Skin epidermis (tissue), 12 donors: ENCODE data around the gene GSG1L.
"Not testable (repeated sequence)": the region's sequence is repeated elsewhere in the genome, so short reads cannot be mapped to it uniquely, and the experiment has no call there.

Experiments
- H3K27ac ChIP-seq, 21 experiments: fragments of 200-600 bp; sonication (generic) in 11 of 21; one replicate each; pipeline ENCODE4 v1.5.0; 2020; ENCODE audit warnings: mild to moderate bottlenecking in 3 of 21, inconsistent platforms in 2 of 21, moderate library complexity in 2 of 21
- H3K4me3 ChIP-seq, 7 experiments: fragments of 200-600 bp; sonication (generic) in 2 of 7; one replicate each; pipeline ENCODE4 v1.5.0; 2020; ENCODE audit warnings: inconsistent platforms in 2 of 7, mild to moderate bottlenecking in 2 of 7, moderate library complexity in 1 of 7

GSG1L gene

DNA sequence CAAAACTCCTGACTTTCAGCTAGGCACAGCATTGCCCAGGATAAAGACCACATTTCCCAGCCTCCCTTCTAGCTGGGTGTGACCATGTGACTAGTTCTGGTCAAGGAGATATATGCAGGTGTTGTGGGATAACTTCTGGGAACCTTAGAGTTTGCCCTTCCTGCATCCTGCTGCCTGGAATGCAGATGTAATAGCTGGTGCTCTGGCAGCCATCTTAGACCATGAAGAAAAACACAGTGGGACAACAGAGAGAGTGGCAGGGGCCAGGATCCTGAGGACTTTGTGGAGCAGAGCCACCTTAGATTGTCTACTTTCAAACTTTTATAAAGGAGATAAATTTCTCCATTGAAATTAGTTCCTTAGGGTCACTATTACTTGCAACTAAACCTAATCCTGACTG, 101.3 kb downstream of the GSG1L start:
- H3K27ac ChIP-seq = no peak overlapping the region
- H3K4me3 ChIP-seq = no peak overlapping the region

DNA sequence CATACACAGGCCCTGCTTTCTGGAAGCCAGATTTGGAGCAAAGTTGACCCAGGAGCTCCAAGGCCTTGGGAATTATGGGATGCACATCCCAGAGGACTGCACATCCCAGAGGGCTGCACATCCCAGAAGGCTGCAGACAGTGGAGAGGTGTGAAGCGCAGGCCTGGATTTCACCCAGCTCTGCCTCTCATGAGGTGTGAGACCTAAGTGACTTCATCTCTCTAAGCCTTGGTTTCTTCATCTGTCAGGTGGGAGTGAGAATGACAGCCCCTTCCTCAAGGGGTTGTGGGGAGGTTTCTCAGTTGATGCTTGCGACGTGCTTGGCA, 102.3 kb downstream of the GSG1L start:
- no peak overlapping the region for H3K4me3 ChIP-seq

DNA sequence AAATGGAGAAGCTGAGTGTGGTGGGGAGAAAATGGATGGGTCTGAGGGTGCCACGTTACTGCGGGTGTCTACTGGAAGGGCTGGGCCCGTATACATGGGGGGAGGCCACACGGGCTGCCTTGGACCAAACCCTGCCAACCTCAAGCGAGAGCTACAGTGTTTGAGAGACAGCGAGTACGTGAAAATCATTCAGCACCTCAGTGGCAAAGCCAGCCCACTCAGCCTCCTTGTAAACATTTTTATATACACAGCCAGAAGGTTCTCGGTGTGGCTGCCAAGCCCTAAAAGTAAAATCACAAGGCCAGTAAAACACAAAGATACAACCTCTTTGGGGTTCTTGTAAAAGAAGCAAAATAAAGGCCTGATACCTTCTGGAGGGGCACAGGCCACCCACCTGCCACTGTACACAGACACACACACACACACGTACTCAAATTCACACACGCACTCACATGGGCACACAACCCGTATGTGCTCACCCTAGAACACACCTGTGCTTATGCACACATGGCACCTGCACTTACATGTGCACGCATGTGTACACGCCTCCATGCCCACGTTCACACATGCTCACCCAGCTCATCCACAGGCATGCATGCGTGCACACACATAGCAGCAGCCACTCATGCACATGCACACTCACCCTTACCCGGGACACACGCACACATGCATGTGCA, 102.8 kb downstream of the GSG1L start:
- no peak overlapping the region for H3K4me3 ChIP-seq
- H3K27ac ChIP-seq = no peak overlapping the region

More for the DNA sequence above, 102.3 kb downstream of the GSG1L start:
- H3K27ac ChIP-seq = no peak overlapping the region

DNA sequence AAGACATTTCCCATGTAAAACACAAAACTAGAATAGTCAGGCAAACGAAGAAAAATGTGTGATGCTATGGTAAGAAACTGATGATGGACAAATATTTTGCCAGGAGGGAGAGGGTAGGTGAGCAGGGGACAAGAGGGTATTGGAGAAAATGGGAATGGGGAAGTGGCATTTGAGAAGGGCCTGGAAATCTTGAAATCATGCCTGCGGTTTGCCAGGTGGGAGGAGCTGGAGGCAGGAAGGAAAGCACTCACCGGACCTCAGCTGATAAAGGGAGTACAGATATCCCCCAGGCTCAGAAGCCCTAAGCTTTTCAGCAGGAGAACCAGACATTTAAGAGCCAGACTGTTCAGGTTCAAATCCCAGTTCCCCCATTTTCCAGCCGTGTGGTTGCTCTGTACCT, 103.6 kb downstream of the GSG1L start:
- H3K27ac ChIP-seq = no peak overlapping the region
- H3K4me3 ChIP-seq = no peak overlapping the region

DNA sequence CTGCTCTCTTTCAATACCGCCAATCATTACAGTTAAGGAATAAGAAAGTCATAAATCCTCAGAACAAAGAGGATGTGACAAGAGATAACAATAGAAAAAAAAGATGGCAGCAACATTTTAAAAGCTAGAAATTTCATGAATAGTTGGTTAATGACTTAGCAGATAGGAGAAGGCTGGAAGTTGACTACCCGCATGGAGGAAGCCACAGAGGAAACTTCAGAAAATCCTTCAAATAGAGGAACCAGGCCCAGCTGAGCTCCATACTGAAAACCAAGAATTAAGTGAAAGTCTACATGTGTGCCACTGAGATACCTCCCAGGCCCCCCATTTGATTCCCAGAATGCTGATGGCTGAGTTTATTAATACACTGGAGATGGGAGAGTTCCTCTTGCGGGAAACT, 109.3 kb downstream of the GSG1L start:
- Histone ChIP-seq H3K4me3 (no peak overlapping the region), H3K27ac (no peak overlapping the region)

DNA sequence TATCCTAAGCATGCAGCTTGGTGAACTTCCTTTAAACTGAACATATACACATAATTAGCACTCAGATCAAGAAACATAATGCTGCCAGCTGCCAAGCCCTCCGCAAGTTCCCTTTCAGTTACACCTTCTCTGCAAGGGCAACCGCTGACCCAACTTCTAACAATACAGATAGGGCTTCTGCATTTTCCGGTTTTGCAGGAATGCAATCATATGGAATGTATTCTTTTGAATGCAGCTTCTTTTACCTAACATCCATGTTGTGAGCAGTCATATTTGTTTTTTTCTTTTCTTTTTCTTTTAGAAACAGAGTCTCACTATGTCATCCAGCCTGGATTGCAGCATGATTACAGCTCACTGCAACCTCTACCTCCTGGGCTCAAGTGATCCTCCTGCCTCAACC, 110.7 kb downstream of the GSG1L start:
- Histone ChIP-seq H3K4me3 (no peak overlapping the region), H3K27ac (no peak overlapping the region)

DNA sequence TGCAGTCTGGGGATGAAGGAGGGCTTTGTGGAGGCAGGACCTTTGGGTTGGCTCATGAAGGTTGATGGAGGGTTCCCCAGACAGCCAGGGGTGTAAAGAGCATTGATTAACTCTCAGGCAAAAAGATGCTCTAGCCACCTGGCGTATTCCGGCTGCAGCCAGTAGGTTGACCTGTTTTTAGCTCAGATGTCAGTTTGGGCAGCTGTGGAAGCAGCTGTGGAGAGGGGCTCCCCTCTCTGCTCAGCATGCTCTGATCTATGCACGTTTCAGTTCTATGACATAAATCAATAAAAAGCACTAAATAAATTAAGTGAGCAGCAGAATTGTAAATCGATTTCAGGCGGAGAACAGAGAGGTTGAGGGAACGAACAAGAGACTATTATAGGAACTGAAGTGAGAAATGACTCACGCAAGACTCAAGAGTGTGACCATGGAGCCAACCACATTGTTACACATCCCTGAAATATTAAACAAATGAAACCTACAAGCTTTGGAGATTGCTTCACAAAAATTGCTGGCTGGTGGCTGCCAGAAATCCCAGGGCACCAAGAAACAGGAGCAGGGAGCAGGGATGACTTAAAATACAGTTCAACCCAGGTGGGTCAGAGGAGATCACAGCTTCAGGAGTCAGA, 111.9 kb downstream of the GSG1L start:
- no peak overlapping the region for H3K27ac ChIP-seq
- no peak overlapping the region for H3K4me3 ChIP-seq

DNA sequence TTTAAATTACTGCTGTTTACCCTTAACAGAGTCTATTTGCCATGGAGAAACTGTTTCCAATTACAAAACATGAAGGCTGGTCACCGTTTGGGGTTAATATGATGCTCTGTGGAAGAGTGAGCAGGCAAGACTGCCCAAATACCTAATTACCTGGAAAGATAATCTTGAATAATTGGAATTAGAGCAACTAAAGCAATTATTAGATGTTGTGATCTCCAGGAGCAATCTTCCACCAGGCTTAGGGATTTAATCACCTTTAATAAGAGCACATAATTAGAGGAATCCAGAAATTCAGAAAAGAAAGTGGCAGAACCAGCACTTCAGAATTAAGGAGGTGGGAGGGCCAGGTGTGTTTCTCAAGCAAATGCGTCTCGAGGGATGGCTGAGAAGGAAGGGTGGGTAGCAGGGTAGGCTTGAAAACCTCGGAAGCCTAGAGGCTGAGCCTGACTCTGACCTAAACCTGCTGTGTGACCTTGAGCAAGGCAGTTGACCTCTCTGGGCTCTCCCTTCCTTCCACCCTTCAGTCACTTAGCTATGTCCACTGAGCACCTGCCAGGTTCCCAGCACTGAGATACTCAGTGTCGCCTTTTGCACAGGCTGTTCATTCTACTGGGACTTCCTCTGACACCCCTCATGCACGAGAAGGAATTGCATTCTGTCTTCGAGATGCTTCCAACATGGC, 113.2 kb downstream of the GSG1L start:
- Histone ChIP-seq H3K4me3 (no peak overlapping the region), H3K27ac (no peak overlapping the region)

DNA sequence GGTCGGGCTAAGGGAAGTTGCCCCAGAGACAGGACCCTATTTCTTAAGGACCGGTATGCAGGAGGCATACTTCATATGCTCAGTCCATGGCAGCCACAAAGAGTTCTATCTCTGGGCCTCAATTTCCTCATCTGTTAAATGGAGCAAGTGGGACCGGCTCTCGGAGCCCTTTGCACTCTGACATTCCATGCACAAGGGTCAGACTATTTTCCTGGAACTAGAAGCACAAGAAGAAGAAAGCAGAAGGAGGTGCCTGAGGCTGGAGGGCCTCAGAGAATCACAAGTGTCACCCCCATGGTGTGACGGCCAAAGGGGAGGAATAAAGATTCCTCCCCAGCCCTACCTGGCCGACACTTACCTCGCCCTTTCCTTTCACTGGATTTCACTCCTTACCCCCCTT, 115.8 kb downstream of the GSG1L start:
- H3K4me3 ChIP-seq = no peak overlapping the region
- H3K27ac ChIP-seq = no peak overlapping the region

DNA sequence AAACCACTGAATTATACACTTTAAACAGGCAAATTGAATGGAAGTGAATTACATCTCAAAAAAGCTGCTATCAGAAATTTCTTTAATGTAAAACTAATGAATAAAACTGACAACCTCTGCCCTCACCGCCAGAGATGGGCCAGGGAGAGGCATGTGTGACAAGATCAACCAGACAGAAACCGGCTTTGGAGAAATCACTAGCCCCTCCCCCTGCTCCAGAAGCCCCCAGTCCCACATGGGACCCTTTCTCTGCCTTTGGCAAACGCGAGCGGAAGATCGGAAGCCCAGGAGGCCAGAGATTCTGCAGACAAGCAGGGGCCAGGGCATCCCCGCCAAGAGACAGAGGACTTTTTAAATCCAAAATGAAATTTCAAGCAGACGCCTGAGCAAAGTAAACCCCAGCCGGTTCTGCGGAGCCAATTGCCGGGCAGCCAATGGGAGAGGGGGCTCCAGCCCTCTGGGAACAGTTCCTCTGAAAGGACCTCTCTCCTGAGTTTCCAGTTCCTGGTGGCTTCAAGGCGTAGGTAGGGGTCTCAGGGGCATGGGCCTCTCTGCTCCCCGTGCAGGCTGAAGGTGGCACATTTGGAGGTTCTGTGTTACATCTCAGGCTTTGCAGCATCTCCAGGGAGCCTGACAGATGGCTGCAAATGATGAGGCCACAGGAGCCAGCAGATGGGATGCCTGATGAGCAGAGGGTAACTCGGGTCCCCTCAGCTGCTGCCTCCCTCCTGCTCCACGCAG, 118.1 kb downstream of the GSG1L start:
- Histone ChIP-seq H3K27ac (no peak overlapping the region), H3K4me3 (no peak overlapping the region)

DNA sequence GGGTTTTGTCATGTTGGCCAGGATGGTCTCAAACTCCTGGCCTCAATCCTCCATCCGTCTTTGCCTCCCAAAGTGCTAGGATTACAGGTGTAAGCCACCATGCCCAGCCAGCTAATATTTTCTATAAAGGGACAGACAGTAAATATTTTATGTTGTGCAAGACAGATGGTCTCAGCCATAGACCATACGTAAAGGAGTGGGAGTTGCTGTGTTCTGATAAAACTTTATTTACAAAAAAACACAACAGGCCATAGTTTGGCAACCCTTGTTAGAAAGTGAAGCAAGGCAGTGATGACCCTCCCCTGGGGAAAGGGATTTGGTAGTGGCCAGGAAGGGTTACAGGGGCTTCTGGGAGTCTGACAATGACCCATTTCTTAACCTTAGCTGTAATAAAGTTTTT, 119.7 kb downstream of the GSG1L start:
- Histone ChIP-seq H3K4me3 (no peak overlapping the region), H3K27ac (no peak overlapping the region)

DNA sequence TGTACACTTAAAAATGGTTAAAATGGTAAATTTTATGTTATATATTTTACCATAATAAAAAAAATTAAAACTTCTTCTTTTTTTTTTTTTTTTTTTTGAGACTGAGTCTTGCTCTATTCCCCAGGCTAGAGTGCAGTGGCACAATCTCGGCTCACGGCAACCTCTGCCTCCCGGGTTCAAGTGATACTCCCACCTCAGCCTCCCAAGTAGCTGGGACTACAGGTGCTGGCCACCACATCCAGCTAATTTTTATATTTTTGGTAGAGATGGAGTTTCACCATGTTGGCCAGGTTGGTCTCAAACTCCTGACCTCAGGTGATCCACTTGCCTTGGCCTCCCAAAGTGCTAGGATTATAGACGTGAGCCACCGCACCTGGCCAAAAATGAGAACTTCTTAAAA, 121.4 kb downstream of the GSG1L start:
- H3K4me3 ChIP-seq, H3K27ac ChIP-seq: not testable (repeated sequence)

DNA sequence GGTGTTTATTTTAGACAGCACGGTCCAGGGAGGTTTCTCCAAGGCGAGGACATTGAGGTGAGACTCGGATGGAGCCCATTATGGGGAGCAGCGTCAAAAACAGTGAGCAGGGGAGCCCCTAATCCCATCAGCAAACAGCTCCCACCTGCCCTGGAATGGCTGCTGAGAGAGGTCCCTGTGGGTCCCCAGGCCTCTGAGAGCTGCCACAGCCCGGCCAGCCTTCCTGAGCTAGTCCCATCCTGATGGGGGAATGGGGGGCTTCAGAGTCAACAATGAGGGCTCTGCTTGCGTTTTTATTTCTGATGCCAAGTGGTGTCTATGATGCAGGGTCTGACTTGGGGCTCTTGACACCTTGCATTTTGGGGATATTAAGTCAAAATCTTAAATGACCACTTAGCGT, 128.4 kb downstream of the GSG1L start:
- no peak overlapping the region for H3K27ac ChIP-seq
- no peak overlapping the region for H3K4me3 ChIP-seq

DNA sequence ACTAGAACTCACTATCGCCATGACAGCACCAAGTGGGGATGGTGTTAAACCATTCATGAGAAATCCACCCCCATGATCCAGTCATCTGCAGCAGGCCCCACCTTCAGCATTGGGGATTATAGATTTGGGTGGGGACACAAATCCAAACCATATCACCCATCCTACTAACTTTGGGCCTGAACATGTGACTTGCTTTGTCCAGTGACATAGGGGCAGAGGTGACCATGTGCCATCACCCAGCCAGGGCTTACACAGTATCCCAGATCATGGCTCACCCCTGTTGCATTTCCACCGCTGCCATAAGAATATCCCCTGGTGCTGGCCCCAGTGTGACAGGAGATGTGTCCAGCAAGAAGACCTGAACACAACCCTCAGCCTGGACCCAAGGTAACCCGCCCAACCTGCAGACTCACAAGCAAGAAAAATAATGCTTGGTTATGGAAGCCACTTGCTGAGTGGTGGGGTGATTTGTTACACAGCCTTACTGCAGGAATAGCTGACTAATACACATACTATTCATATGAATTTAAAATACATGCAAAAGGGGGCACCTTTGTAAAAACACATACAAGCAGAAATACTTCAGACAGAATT, 130.9 kb downstream of the GSG1L start:
- Histone ChIP-seq H3K27ac (no peak overlapping the region), H3K4me3 (no peak overlapping the region)

DNA sequence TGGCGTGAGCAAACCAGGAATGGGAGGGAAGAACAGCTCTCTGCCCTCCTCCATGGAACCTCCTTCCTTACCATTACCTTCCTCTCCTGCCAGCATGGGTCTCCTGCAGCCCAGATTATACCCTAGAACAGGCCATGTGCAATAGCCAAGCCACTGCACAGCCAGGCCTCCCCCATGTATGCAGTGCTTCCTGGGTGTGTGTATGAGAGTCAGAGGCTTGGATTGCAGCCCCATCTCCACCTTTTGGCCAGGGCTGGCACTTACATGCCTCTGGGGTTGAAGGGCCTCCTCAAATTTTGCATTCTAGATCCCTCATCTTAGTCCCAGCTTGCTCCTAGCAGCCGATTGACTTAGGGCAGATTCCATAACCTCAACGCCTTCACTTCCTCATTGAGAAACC, 133.7 kb downstream of the GSG1L start:
- H3K27ac ChIP-seq = no peak overlapping the region
- no peak overlapping the region for H3K4me3 ChIP-seq

DNA sequence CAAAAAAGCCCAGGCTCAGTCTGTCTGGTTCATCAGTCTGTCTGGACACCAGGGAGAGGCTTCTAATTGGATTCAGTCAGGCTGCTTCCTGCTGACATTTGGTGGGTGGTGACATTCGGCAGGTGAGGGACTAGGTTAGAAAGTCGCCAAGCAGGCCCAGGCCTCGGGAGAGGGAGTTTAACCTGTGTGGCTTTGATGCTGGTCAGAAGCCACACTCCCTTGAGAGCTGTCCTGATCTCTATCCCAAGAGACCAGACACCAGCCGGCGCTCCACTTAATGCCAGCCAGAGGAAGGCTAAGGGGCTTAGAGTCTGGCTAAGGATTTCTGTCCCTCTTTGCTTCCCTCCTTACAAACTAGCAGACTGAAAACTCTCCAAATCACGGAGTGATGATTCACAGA, 135.0 kb downstream of the GSG1L start:
- H3K27ac ChIP-seq = no peak overlapping the region
- H3K4me3 ChIP-seq = no peak overlapping the region

DNA sequence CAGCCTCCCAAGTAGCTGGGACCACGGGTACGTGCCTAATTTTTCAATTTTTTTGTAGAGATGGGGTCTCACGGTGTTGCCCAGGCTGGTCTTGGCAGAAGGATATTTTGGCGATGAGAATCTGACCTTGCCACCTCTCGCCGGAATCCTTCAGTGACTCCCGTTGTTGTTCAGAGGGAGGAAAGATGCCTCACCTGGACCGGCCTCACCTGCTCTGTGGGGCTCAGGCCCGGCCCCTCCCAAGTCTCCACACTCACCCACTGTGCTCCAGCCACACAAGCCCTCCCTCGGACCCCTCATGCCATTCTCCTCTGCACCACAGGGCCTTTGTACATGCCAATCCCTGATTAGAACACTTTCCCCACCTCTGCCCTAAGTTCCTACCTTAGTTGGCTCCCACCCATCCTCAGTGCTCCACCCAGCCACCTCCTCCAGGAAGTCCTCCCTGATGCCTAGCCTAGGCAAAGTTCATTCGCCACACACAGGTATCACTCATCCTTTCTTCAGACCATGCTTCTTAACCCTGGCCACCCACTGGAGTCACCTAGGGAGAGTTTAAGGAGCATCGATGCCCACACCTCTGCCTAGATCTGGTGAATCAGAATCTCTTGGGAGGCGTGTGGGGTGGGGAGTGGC, 136.1 kb downstream of the GSG1L start:
- H3K27ac ChIP-seq = no peak overlapping the region
- no peak overlapping the region for H3K4me3 ChIP-seq

DNA sequence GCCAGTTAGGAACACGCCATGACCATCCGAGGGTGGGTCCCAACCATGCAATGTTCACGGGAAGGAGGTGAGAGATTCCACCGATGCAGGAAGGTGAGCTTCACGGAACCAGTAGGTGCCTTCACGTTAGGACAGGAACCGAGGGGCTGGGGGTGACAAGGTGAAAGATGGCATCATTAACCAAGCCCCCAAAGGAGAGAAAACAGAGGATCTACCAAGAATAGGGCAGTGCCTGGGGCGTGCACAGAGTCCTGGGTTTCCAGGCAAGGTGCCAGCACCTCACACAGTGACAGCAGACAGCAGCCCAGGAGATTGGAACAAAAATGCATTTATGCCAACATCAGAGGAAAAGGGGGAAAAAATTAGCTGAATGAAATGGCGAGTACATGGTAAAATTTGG, 137.9 kb downstream of the GSG1L start:
- no peak overlapping the region for H3K27ac ChIP-seq
- no peak overlapping the region for H3K4me3 ChIP-seq

DNA sequence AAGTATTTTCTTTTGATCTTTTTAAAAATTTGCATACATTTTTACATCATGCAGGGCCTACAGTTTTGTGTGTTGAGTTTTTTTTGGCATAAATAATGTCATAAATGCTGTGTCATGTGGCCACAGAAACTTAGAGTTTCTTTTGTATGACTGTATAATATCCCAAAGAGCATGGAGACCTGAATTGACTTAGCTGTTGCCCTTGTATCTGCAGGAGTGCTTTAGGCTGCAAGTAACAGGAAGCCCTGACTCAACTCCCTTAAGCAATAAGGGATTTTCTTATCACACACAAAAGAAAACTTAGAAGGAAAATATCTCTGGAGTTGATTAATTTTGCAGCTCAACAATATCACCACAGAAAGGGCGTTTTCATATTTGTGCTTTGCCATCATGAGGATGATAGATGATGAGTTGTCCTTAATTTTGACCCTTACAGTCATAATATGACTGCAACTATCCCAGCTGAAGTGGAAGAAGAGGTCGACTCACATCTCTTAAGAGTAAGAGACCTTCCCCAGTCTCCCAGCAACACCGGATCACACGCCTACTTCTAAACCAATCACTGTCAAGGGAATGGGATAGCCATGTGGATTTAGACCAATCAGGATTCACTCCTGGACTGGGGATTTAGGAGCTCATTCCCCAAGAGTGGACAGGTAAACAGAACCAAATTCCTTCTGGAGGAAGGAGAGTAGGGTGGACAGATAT, 138.9 kb downstream of the GSG1L start:
- Histone ChIP-seq H3K4me3 (no peak overlapping the region), H3K27ac (no peak overlapping the region)
